Measurements from ENCODE around the gene PPP2R5B. TPM values are rescaled to one million over a fixed set of nuclear protein-coding genes. Genes with fewer than 3 reads are reported as not detected.
A peak's percentile ranks its signal among the peaks of the same experiment; 100 is the strongest.

The PPP2R5B gene
- total RNA-seq, 1 experiment from 2014 or later, result 6.4 TPM

DNA sequence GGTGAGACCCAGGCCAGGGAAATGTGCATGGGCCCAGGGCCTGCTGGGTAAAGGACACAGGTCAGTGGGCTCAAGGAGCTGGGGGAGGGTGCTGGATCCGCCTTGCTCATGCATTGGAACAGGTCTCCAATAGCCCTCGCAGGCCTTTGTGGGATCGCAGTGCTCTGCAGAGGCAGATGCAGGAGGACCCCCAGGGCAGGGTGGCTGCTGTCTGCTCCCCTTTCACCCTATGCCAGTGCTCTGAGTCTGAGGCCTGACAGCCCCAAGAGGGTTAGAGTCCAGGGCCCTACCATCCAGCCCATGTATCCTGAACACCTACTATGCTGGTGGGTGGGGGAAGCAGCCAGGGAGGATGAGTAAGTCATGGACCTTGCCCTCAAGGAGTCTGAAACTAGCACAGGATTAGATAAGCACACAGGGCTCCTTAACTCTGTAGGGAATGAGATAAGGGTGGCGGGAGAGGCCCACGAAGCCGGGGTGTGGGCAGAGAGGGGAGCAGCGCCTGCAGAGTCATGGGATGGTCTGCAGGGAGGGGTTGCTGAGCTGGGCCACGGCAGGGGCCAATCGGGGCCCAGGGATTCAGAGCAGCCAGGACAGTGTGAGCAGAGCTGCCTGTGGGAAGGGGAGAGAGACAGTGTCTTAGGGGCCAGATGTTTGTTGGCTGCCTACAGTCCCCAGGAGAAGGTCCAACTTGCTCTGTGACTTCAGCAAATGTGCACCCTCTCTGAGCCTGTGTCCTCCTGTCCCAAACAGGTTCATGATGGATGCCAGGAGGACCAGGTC lies 35.6 kb upstream of the PPP2R5B start:
- DNase-seq (ENCODE audit: low spot score), result no peak

DNA sequence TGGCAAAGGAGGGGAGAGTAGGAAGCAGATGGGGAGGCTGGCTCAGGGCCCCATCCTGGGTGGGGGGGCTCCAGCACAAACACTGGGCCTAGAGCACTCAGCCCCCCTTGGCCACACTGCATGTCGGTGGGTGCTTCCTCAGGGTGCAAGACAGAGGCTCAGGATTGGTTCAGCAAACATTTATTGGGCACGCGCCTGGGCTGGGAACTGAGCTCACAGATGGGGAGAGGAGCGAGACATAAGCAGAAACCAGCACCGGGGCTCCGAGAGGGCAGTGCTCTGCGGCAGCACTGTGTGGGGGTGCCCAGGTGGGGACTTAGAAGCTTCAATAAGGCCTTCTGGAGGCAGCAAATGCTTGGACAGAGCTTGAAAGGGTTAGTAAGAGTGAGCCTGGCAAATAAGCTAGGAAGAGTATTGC lies 34.0 kb upstream of the PPP2R5B start:
- DNase-seq (ENCODE audit: low spot score), result no peak

DNA sequence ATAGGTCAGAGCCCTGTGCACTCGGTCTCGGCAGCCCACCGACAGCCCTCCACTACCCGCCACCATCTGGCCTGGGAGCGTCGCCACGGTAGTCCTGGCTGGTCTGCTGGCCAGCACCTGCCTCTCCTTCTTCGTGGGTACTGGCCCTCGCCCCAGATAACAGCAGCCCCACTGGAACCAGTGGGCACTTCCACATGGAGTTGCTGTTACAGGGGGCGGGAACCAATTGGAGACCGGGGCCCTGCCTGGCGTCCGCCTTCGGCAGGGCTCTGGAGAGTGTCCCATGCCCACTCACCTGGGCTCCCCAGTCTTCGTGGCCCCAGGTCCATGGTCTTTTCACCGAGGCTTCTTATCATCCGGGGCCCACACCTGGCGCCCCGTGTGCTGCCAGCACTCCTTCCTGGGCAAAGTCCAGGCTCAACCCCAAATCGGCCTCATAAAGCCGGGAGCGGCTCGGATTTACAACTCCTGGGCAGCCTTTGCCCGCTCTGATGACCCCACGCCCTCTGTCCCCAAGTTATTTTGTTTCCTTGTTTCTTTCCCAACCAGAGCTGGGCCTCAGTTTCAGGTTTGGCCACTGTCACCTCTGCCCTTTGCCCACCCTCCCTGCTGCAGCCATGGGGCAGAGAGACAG lies 33.2 kb upstream of the PPP2R5B start:
- no peak for DNase-seq (ENCODE audit: low spot score)

DNA sequence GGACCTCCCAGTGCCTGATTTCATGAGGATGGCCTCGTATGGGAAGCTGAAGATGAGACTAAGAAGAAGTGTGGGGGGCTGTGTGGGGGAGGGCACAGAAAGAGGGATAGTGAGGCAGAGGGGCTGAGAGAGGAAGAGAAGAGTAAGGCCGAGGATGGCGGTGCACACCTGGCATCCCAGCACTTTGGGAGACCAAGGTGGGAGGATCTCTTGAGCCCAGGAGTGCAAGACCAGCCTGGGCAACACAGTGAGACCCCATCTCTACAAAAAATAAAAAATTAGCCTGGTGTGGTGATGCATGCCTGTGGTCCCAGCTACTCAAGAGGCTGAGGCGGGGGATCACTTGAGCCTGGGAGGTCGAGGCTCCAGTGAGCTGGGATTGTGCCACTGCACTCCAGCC lies 32.6 kb upstream of the PPP2R5B start:
- DNase-seq (ENCODE audit: low spot score), result no peak

DNA sequence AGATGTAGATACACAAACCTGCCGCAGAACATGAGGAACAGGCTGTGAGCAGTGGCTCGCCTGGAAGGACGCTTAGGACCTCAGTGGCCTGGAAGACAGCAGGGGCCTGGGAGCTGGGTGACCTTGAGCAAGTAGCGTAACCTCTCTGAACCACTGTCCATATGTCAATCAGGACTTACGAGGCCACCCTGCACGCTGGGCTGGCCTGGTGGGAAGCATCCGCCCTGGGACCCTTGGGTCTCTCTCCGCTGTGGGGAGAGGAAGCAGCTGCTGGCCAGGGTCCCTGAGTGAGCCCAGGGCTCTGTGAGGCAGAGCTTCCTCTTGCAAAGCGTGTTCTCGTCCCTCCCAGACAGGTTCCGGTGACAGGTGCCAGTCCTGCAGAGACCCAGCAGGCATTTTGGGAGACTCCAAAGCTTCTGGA lies 32.1 kb upstream of the PPP2R5B start:
- DNase-seq (ENCODE audit: low spot score), result no peak

DNA sequence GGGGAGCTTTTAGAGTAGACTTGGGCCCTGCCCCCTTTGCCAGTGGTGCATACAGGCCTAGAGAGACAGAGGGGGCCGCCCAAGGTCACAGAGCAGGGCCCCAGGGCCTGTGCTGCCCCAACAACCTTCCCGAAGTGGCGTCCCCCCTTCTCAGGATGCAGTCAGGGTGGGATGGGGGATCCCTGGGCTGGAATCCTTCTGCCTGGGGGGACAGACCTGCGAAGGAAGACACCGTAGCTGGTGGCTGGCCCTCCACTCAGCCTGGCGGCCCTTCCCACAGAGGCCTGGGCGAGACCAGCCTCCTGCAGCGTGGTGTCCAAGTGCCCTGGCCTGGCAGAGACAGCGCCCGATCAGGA lies 31.7 kb upstream of the PPP2R5B start:
- no peak for DNase-seq (ENCODE audit: low spot score)

DNA sequence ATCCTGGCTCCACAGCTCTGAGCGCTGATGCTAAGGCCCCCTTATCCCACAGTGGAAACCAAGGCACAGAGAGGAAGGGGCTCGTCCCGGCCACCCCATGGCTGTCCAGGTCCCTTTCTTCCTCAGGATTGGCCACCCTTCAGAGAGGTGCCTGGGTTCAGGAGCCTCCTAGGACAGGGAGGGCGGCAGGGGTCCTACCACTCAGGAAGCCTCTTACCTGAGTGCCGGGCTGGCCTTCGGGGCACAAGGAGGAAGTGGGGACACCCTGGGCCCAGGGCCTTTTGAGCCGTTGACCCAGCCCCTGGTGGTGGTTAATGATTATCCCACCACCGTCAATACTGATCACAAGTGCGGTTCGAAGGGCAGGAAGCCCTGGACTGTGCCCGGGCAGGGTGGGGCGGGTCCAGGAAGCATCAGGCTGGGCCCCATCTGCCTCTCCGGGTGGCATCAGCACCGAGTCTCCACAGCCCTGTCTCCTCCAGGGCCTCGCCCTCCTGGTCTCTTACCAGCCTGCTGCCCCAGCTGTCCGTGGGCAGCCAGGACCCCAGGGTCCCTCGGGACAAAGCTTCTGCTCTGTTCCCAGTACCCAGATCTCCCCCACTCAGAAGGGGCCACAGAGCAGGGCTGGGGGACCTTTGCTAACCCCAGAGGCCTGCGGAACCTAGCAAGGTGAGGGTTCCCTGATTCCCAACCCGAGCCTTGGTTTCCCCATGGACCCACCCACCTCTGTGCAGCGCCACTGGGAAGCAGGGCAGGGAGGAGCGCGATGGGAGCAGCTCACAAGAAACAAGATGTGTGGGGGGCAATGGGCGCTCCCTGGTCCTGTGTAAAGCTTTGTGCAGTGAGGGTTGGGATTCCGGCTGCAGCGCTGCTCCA lies 31.1 kb upstream of the PPP2R5B start:
- DNase-seq (ENCODE audit: low spot score), result no peak

DNA sequence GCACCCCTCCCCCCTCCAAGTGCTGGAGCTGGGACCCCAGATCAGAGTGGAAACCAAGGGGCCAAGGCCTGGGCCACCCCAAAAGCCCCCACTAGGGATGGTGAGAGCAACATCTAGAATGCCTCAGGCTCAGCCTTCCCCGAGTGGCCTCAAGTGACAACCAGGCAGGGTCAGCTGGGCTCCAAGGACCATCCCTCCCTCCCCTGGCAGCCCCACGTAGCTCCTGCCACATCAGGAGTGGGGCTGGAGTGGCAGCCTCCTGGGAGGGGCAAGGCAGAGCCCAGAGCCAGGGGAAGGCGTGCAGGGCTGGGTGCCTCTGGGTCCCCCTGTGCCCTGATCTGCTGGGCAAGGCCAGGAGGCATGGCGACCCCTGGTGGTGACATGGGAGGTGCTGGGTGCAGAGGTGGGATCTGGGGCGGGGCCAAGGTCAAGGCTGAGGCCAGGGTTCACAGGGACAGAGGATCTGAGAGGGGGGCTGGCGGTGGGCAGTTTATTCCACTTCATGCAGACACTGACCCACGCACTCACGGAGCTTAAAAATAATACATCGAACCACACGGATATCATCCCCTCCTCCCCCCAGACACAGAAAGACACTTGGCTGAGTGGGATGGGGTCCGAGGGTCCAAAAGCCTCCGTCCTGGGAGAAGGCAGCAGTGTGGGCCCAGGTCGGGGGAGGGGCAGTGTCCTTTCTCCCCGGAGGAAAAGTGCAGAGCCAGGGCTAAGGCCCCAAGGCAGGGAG lies 30.2 kb upstream of the PPP2R5B start:
- DNase-seq (ENCODE audit: low spot score), result peak; percentile 68

DNA sequence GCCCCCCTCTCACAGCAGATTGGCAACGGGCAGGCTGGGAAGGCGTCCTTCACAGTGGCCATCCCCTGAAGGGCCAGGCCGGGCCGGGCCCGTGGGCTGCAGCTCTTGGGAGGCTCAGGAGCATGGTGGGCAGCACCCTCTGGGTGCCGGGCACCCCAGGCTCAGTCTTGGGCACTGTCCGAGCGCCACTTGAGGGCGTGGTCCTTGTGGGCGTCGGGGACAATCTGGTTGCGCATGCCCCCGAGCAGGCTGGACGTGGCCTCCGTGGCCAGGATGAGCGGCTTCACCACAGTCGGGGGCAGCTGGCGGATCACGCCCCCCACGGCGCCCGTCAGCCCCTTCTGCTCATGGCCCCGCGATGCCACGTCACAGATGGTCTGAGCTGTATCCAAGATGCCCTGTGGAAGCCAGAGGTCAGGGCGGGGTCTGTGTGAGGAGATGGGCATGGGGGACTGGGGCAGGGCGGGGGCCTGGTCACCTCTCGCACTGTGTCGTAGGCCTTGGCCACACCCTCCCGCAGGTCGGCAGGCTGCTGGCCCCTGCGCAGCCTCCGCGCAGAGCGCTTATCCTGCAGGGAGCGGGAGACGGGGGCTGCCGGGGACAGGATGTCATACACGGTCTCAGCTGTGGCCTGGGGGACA lies 29.6 kb upstream of the PPP2R5B start:
- DNase-seq (ENCODE audit: low spot score), result no peak

DNA sequence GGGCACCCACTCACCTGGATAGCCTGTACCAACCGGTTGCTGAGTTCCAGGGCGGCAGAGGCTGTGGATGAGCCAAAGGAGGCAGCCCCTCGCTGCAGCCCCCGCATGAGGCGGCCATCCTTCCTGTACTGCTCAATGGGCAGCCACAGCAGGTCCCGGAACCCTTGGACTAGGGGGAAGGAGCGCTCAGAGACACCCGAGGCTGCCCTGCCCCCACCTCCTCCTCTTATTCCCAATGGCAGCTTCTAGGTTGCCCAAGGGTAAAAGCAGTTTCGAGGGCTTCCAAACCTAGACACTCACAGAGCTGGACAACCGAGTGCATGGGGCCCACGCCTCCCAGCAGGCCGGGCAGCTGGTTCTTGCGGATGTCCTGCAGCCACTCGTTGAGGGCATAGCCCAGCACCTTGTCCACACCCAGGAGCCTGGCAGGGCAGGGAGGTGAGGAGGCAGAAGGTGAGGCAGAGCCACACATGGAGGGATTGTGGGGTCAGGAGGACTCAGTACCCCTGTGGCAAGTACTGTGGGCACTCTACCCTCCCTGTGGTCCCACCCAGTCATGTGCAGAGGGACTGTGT lies 28.0 kb upstream of the PPP2R5B start:
- DNase-seq (ENCODE audit: low spot score), result no peak

DNA sequence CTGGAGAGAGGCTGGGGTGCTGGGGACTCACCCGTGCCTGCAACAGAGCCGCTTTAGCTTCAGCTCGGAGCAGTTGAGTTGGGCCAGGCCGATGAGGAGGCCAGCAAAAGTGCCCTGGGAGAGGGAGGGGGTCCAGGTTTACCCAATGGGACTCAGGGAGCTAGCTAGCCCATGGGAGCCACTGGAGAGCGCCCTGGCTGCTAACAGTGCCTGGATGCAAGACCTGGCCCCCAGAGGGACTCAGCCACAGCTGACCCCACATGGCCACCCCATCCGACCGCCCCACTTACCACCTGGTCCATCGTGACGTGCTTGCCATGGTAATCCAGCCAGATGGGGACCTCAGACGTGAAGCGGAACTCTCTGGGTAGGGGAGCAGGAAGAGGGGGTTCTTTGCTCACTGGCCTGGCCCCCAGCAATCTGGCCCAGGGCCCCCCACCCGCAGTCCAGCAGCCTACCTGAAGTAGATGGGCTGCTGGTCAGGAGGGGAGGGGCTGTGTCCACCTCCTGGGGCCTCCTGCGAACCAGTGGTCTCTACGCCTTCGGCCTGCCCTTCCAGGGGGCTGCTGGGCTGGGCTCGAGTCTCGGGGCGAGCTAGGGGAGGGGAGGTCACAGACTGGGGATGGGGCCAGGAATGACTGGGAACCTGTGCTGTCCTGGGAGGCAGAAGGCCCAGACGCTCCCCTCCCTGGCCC lies 27.0 kb upstream of the PPP2R5B start:
- DNase-seq (ENCODE audit: low spot score), result no peak

DNA sequence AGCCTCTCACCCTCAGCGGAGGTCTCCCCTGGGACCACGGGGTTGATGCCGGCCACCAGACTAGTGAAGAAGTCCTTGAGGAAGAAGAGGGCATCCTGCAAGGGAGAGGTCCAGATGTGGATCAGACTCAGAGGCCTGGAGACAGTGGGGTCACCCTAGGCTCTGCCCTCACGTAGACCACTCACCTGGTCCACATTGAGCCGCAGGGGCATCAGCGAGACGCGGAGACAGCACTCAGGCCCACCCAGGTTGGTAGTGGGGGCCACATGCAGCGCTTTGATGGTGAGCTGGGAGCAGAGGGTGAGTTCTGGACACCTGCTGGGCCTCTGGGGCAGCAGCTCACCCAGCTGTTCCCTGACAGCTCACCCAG lies 26.4 kb upstream of the PPP2R5B start:
- no peak for DNase-seq (ENCODE audit: low spot score)

DNA sequence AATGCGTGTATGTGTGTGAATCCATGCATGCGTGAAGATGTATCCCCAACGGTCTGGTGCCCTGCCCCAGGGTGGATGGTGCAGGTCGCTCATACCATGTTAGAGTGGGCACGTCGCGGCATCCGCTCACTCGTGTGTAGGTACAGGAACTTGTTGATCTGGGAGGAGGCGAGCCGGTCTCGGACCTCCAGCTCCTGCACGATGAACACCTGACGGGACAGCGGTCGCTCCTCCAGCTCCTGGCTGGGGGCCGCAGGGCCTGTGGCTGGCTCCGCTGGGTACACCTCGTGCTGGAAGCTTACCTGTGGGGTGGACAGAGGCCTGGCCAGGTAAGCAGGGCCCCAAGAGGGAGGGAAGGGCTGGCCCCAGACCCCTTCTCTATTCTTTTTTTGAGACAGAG lies 25.9 kb upstream of the PPP2R5B start:
- DNase-seq (ENCODE audit: low spot score), result no peak

DNA sequence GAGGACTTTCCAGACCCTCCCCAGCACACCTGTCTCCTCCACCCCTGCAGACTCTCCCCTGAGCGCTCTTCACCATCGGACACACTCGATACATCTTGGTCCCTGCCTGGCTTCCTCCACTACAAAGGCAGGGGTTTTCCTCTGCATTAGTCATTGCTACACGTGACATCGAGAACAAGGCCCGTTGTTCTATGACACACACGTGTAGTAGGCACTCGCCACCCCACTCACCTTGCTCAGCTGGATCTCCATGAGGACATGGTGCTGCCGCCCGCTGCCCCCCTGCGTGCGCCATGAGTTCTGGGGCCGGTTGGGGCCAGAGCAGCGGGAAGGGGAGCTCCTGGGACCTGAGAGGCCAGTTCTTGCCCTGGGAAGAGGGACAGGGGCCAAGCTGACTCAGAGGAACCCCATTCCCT lies 24.2 kb upstream of the PPP2R5B start:
- no peak for DNase-seq (ENCODE audit: low spot score)

DNA sequence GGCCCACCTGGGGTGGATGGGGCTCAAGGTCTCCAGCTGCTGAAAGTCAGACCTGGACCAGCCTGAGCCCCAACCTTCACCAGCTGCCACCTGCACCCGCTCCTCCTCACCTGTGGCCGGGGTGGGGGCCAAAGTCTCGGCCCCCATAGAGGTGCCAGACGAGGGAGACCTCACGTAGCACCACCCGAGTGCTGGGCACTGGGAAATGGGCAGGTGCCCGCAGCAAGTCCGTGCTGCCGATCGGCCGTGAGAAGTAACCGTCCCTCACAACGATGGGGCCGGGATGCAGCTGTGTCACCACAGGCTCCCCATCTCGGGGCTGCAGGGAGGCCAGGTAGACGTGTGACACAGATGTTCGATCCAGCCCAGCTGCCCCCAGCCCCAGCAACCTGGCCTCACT lies 23.7 kb upstream of the PPP2R5B start:
- no peak for DNase-seq (ENCODE audit: low spot score)

DNA sequence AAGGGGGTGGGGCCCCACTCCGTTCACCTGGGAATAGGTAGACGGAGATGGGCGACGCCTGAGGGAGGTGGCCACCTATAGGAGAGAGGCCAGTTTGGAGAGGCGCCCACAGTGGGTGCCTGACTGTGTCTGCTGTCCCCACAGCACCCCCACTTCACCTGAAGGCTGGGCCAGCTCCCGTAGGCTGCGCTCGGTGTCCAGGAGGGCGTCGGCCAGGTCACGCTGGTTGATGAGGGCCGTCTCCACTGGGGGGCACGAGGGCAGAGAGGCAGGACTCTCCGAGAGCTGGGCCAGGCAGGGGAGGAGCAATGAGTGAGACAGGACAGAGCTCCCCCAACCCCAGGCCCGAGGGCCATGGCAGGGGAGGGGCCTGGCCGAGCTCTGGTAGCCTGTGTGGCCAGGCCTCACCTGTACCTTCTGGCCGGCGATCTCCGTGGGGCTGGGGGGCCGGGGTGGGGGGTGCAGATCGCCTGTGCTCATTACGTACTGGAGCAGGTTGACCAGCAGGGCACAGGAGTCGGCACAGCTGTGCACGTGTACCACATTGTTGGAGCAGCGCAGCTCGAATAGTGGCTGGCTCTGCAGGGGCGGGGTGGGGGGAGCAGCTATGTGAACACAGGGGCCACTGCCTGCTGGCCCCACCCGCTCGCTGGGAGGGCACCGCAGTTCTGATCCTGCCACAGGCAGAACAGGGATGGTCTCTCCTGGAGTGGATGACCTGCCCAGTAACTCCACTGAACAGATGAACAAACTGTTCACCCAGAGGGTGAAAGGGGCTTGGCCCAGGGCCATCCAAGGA lies 22.2 kb upstream of the PPP2R5B start:
- DNase-seq (ENCODE audit: low spot score), result no peak

DNA sequence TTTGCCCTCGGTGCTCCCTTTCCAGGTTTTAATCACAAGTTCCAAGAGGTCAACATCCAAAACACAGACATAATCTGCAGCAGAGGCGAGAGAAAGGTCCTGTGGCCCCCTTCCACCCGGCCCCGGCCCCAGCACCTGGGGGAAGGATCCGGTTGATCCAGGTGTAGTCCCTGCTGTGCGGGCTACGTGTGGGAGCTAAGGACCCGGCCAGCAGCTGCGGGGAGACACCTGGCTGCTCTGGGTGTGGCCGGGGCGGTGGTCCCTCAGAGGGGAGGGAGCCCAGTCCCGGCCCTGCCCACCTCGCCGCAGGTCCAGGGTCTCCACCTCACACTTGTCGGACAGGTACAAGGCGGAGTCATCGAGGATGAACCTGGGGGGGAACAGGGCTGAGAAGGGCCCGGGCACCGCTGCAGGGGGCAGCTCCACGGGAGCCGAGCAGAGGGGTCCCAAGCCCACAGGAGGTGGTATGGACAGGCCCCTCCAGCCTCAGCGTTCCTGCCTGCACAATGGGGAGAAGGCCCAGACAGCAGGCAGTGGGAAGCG lies 21.1 kb upstream of the PPP2R5B start:
- DNase-seq (ENCODE audit: low spot score), result no peak

DNA sequence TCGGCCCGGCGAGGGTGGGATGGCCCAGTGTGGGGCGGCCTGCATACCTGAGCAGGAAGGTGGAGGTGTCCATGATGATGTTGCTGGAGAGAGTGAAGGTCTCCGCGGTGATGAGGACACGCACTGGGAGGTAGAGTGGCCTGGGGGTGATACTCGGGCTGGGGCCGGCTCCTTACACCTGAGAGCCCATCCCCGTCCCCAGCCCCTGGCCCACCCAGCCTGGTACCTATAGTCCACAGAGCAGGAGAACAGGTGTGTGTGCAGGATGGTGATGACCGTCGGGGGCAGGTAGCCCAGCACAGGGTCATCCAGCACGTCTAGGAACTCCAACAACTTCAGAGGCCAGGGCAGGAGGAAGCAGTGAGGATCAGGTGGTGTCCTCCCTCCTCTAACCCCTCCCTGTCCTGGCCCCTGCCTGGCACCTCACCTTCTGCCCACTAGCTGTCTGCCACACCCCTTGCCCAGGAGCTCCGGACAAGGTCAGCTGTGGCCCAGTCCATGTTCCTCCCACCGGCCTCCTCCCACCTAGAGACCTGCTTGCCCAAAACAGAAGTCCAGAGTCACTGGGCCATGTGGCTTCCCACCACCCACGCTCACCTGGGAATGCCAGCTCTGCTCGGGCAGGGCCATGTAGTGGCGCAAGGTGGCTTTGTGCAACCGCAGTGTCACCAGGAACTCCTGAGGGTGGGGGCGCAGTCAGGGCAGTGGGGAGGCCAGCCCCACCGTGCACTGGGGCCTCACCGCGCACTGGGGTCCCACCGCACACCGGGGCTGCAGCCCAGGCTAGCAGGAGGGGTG lies 18.8 kb upstream of the PPP2R5B start:
- DNase-seq (ENCODE audit: low spot score), result no peak

DNA sequence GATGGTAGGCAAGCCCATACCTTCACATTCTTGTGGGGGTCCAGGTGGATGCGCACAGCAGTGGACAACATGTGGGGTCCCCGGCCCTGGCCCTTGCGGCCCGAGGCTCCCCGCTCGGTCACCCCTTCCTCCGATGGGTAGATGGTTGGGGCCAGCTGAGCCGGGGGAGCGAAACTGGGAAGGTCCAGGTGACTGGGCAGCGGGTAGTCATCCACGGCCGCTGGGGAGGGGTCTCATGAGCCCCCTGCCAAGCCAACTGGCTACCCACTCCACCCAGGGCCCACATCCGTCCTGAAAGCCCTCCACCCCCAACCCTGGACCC lies 18.2 kb upstream of the PPP2R5B start:
- no peak for DNase-seq (ENCODE audit: low spot score)
